Endothelial cell of umbilical vein (primary cell): Measurements from ENCODE around the gene TMEM267.

Experiments used
- EZH2 ChIP-seq: IDR thresholded peaks from 2 replicates; pipeline ENCODE4 v1.6.1; 2012; ENCODE audit warnings: borderline replicate concordance, low read depth, mild to moderate bottlenecking, moderate library complexity, low read length, inconsistent platforms; ENCODE audit not compliant: severe bottlenecking
- FOS ChIP-seq: IDR thresholded peaks from 2 replicates; pipeline ENCODE4 v1.6.1; 2011; ENCODE audit warnings: mild to moderate bottlenecking, low read length, moderate library complexity, borderline replicate concordance; ENCODE audit not compliant: insufficient read depth
- GATA2 ChIP-seq: IDR thresholded peaks from 2 replicates; pipeline ENCODE4 v1.7.0; 2011; ENCODE audit warnings: low read depth, mild to moderate bottlenecking, moderate library complexity, mixed read lengths, low read length; ENCODE audit not compliant: insufficient read length, insufficient read depth
- JUN ChIP-seq: IDR thresholded peaks from 2 replicates; pipeline ENCODE4 v1.6.1; 2011; ENCODE audit warnings: borderline replicate concordance, low read depth; ENCODE audit not compliant: insufficient read length, insufficient read depth
- MYC ChIP-seq: IDR thresholded peaks from one replicate; pipeline ENCODE4 v1.6.1; 2011; ENCODE audit warnings: mild to moderate bottlenecking, low read depth, low read length
- POLR2A ChIP-seq: IDR thresholded peaks from 2 replicates; pipeline ENCODE4 v1.6.1; 2012; ENCODE audit warnings: low read depth, mild to moderate bottlenecking, control low read depth, low read length
- POLR2AphosphoS5 ChIP-seq: IDR thresholded peaks from 2 replicates; pipeline ENCODE4 v1.6.1; 2012; ENCODE audit warnings: low read depth, mild to moderate bottlenecking, control low read depth, low read length, moderate library complexity; ENCODE audit not compliant: insufficient read depth
- TF ChIP-seq, protein P1 (sequence below), 2 donors: IDR thresholded peaks; 1 replicate in 1 of 2; 2 replicates in 1 of 2; pipeline ENCODE4 v1.5.1; 2011; ENCODE audit warnings: low read length in 2 of 2, mild to moderate bottlenecking in 2 of 2, moderate library complexity in 2 of 2, control low read depth in 1 of 2, inconsistent platforms in 1 of 2, low read depth in 1 of 2; ENCODE audit not compliant: insufficient read depth in 1 of 2; ENCODE audit errors: extremely low read depth in 1 of 2
- TF ChIP-seq, protein P2 (sequence below): IDR thresholded peaks from 2 replicates; pipeline ENCODE4 v1.6.1; 2011; ENCODE audit not compliant: insufficient read depth, insufficient read length

DNA sequence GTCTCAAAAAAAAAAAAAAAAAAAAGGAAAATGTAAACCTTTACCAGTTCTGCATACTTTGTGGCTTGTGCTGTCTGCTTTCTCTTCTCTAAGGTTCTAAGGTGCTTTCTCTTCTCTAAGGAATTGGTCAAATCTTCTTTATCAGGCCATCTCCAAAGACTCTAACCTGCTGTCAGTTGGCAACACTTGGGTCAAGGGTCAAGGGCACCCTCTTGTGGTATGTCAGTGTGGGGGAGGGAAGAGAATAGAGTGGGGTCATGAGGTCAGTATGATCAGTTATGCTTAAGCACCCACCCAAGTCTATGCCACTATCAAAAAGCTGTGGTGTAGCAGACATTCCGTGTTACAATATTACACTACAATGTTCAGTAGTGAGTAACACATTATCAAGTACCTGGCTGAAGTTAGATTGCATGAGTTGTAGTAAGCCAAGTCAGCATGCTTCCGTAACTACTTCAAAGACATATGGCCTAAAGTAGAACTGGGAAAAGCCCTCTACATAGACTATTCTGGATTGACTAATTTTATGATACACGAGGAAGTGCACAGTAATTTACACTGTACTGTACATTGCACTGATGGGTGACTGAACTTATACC is 46.5 kb downstream of the TMEM267 start:
- no peak for TF ChIP-seq POLR2A
- no peak for TF ChIP-seq EZH2
- TF ChIP-seq POLR2AphosphoS5 = no peak
- TF ChIP-seq, protein P1, sequence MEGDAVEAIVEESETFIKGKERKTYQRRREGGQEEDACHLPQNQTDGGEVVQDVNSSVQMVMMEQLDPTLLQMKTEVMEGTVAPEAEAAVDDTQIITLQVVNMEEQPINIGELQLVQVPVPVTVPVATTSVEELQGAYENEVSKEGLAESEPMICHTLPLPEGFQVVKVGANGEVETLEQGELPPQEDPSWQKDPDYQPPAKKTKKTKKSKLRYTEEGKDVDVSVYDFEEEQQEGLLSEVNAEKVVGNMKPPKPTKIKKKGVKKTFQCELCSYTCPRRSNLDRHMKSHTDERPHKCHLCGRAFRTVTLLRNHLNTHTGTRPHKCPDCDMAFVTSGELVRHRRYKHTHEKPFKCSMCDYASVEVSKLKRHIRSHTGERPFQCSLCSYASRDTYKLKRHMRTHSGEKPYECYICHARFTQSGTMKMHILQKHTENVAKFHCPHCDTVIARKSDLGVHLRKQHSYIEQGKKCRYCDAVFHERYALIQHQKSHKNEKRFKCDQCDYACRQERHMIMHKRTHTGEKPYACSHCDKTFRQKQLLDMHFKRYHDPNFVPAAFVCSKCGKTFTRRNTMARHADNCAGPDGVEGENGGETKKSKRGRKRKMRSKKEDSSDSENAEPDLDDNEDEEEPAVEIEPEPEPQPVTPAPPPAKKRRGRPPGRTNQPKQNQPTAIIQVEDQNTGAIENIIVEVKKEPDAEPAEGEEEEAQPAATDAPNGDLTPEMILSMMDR (IDR thresholded peaks at IDR 0.05; ENCODE audit: extremely low read depth in 1 of 2, insufficient read depth in 1 of 2, low read depth in 1 of 2, low read length in 2 of 2) = no peak
- no peak for TF ChIP-seq MYC
- TF ChIP-seq, protein P2, sequence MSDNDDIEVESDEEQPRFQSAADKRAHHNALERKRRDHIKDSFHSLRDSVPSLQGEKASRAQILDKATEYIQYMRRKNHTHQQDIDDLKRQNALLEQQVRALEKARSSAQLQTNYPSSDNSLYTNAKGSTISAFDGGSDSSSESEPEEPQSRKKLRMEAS = no peak
- no peak for TF ChIP-seq JUN
- no peak for TF ChIP-seq GATA2
- no peak for TF ChIP-seq FOS
